Fibroblast of pulmonary artery (primary cell): Measurements from ENCODE around the gene PLEKHG5.

Experiments
- DNase-seq: peaks from one replicate; pipeline ENCODE4 v3.0.0-alpha.2; 2010; ENCODE audit warnings: low read depth
- H3K4me3 ChIP-seq: replicated peaks from 2 replicates; pipeline ENCODE4 v1.5.1; 2011; ENCODE audit warnings: low read depth, mild to moderate bottlenecking, control low read depth, low read length, moderate library complexity
- CTCF ChIP-seq: IDR thresholded peaks from 2 replicates; pipeline ENCODE4 v1.5.1; 2011; ENCODE audit warnings: mild to moderate bottlenecking, control low read depth, low read length, inconsistent platforms; ENCODE audit errors: missing control alignments

PLEKHG5 gene

GRCh38 chr1:6491480-6491962 lies at the start of gene PLEKHG5:
Gene PLEKHG5, minus strand, starts transcription at chr1:6491667. Its CDS starts 14,096 bp downstream, at chr1:6477571.
- peak within 1 kb of the TSS; percentile 87 for H3K4me3 ChIP-seq
- peak; percentile 81 for DNase-seq
- TF ChIP-seq CTCF, result no peak

- TF ChIP-seq CTCF, result no peak
- H3K4me3 ChIP-seq, result no peak overlapping the region
- peak; percentile 18 for DNase-seq
Measured at GRCh38 chr1:6538956-6539355, 47.5 kb upstream of the PLEKHG5 start.

- TF ChIP-seq CTCF, result no peak
- no peak overlapping the region for H3K4me3 ChIP-seq
- DNase-seq, result no peak
Measured at GRCh38 chr1:6536291-6536690, 44.8 kb upstream of the PLEKHG5 start.

- DNase-seq, result no peak
- no peak for TF ChIP-seq CTCF
- H3K4me3 ChIP-seq, result no peak overlapping the region
Measured at GRCh38 chr1:6535214-6535613, 43.7 kb upstream of the PLEKHG5 start.

GRCh38 chr1:6534248-6534822 lies 42.9 kb upstream of the PLEKHG5 start:
- H3K4me3 ChIP-seq, result no peak overlapping the region
- TF ChIP-seq CTCF, result no peak
- no peak for DNase-seq

GRCh38 chr1:6531996-6532395 lies 40.5 kb upstream of the PLEKHG5 start:
- no peak for DNase-seq
- no peak for TF ChIP-seq CTCF

More at GRCh38 chr1:6531996-6532395, 40.5 kb upstream of the PLEKHG5 start:
- no peak overlapping the region for H3K4me3 ChIP-seq
